NCI-H226 (cell line): ENCODE measurements around the gene SAP30BP.

ENCODE experiments used
- DNase-seq: peaks from one replicate; pipeline ENCODE4 v3.0.0-alpha.2; 2015

The SAP30BP gene

GRCh38 chr17:75743625-75744206, 76.6 kb downstream of the SAP30BP start:
- DNase-seq, result no peak

GRCh38 chr17:75748706-75749105, 81.6 kb downstream of the SAP30BP start:
- no peak for DNase-seq

- DNase-seq, result peak; percentile 33
These were observed 82.6 kb downstream of the SAP30BP start for GRCh38 chr17:75749545-75750389.

GRCh38 chr17:75750661-75751423, 83.7 kb downstream of the SAP30BP start:
- no peak for DNase-seq

- DNase-seq, result no peak
These were observed 84.7 kb downstream of the SAP30BP start for GRCh38 chr17:75751676-75752404.

- DNase-seq, result no peak
These were observed 85.2 kb downstream of the SAP30BP start for GRCh38 chr17:75752405-75752709.

- no peak for DNase-seq
These were observed 85.8 kb downstream of the SAP30BP start for GRCh38 chr17:75752802-75753513.

GRCh38 chr17:75753514-75754377, 86.6 kb downstream of the SAP30BP start:
- DNase-seq, result no peak

GRCh38 chr17:75754378-75755204, 87.5 kb downstream of the SAP30BP start:
- DNase-seq, result peak; percentile 46

- no peak for DNase-seq
These were observed 88.2 kb downstream of the SAP30BP start for GRCh38 chr17:75755205-75755901.

GRCh38 chr17:75755990-75756389, 88.9 kb downstream of the SAP30BP start:
- no peak for DNase-seq

GRCh38 chr17:75756451-75757085, 89.4 kb downstream of the SAP30BP start:
- DNase-seq, result no peak

- no peak for DNase-seq
These were observed 90.0 kb downstream of the SAP30BP start for GRCh38 chr17:75757086-75757681.
